ENCODE measurements around the gene PLPP6.

The PLPP6 gene

DNA sequence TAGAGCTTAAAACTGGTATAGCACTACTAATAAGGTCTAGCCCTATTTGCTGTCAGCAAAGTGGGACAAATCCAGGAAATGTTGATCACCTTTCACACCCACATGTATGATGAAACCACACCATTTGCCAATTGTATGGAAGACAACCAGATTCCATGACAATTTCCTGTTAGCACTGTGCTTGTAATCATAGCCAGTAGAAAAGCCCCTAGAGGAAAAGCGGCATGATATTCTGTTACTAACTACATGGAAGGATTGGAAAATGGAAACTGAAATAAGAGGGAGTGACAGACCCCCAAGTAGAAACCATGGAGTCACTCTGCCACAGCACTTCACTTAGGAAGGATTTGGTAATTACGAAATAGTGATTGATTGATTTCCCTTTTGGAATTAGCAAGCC is 3.3 kb downstream of the PLPP6 start:
- TF ChIP-seq, protein P1, sequence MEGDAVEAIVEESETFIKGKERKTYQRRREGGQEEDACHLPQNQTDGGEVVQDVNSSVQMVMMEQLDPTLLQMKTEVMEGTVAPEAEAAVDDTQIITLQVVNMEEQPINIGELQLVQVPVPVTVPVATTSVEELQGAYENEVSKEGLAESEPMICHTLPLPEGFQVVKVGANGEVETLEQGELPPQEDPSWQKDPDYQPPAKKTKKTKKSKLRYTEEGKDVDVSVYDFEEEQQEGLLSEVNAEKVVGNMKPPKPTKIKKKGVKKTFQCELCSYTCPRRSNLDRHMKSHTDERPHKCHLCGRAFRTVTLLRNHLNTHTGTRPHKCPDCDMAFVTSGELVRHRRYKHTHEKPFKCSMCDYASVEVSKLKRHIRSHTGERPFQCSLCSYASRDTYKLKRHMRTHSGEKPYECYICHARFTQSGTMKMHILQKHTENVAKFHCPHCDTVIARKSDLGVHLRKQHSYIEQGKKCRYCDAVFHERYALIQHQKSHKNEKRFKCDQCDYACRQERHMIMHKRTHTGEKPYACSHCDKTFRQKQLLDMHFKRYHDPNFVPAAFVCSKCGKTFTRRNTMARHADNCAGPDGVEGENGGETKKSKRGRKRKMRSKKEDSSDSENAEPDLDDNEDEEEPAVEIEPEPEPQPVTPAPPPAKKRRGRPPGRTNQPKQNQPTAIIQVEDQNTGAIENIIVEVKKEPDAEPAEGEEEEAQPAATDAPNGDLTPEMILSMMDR (IDR thresholded peaks at IDR 0.05) = no peak

DNA sequence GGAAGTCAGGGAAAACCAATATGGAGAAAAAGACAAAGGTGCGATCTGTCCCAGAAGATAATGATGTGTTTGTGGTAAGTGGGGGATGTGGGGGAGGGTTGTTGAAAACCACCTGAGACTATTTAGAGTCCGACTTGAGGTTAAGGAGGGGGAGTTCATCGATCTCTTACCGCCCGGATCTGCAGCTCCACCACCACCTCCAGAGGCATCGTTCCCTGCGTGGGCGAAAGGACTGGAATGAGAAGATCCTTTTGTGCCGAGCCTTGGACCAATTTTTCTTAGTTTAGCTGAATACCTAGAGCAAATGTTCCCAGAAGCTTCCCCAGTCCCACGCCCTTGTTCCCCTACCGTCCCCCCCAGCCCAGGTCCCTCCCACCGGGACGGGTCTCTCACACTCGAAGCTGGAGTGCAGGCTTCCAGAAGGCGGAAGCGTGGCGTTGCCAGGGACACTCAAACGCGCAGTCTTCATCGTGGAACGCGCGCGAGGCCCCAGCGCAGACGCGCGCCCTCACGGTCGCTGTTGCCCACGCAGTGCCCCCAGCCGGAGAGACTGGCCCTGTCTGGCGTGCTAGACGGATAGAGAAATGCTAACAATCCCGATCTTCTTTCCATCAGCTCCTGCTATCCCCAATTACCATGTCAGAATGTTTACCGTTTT is 4.1 kb downstream of the PLPP6 start, which contains the start of gene SPATA6L:
SPATA6L (minus strand) TSS at position 439 of the 658 bp plus-strand sequence; CDS start at position 209, 230 bp downstream.
- TF ChIP-seq, protein P1 (IDR thresholded peaks at IDR 0.05) = no peak

DNA sequence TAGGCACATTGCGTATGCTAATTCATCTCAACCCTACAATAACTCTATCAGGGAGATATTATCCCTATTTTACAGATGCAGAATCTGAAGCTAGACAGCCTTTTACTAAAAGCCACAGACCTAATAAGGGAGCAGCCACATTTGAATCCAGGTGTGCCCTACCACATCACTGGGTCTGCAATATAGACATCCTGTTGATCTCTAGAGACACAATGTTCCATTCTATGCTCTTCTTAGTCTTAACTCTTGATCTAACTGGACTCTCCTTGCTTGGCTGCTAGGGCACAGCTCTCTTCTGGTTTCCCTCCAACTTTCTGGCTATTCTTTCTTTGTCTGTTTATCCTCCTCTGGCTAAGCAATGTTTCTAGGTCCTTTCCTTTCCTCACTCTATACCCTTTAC is 5.6 kb downstream of the PLPP6 start:
- TF ChIP-seq, protein P1 (IDR thresholded peaks at IDR 0.05) = no peak

DNA sequence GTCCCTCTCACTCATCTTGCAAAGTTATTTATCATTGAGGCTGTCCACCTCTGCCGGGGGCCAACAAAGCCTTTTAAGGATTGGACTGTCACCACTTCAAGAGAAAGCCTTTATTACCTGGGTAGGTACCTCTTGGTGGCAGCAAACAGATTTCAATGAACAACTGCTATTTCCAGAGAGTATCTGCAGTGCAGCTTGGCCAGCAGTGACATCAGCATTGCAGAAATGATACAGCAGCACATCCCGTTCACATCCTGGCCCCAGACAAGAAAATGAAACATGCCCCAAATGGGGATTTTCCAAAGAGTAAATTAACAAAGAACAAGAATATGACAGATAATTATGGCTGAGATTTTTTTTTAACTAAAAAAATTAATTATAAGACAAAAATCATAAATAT is 6.5 kb downstream of the PLPP6 start:
- TF ChIP-seq, protein P1 (IDR thresholded peaks at IDR 0.05) = no peak

DNA sequence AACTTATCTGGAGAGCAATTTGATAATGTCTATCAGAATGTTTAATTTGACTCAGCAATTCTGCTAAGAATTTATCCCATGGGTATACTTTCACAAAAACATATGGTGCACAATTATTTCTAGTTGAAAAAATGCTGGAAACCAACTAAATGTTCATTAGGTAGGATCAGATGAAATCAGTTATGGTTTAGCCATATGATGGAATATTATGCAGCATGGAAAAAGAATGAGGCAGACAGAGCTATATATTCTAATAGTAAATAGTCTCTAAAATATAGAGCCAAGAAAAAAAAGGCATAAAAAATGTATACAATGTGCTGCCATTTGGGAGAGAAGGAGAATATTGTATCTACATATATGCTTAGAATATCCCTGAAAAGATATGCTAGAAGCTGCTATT is 7.8 kb downstream of the PLPP6 start:
- TF ChIP-seq, protein P1 (IDR thresholded peaks at IDR 0.05) = no peak

DNA sequence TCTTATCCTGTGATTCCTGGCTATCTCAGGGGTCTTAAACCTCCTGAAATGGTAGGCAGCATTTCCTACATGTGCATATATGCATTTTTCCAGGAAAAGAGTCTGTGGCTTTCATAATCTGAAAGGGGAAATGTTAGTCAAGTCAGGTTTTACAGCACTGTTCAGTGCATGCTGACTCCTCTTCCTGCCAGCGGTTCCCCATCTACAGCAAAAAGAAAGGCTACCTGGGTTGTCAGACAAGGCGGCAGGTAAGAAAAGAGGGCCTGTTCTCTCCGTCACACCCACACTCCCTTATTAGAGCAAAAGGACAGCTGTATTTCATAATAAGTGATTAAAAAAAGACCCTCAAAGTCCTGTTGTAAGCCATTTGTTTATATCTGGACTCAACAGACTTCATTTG is 8.5 kb downstream of the PLPP6 start:
- TF ChIP-seq, protein P1 (IDR thresholded peaks at IDR 0.05) = no peak

DNA sequence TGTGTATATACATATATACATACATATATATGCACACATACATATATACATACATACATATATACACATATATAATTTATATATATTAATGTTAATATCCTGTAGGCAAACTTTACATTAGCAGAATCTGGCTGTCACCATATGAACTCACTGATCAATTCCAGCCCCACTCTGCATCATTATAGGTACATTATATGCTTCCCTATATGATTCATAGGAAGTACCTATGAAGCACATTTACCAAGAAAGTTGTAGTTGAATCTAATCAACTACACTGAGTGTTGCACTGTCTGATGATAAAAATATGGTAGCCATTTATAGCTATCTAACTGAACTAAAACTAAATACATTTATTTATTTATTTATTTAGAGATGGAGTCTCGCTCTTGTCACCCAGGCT is 9.6 kb downstream of the PLPP6 start:
- TF ChIP-seq, protein P1 (IDR thresholded peaks at IDR 0.05) = no peak

DNA sequence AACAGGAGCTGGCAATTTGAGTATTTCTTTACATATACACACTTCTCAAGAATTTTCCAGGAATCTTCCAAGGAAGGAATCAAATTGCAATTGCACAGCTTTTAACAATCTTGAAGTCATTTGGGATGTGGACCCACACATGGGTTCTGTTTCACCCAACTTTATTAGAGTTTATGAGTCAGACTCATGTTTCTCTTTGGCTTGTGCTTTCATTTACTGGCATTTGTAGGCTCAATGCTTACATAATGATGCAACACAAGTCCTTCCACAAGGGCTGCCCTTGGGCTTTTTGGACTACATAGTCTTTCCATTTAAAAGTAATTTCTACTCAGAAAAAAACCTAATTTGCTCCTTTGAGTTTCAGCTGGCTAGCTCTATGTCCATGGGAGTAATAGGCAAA is 12.7 kb downstream of the PLPP6 start:
- TF ChIP-seq, protein P1 (IDR thresholded peaks at IDR 0.05) = no peak

Data from LNCAP (cell line).